HepG2 (cell line): ENCODE measurements around the gene UBE2L6. TPM values are rescaled to one million over a fixed set of nuclear protein-coding genes. Genes with fewer than 3 reads are reported as not detected.
A peak's percentile ranks its signal among the peaks of the same experiment; 100 is the strongest.

Experiments
- ATF4 ChIP-seq, 2 experiments: fragments of 450-650 bp in 1 of 2; sonication (generic) in 1 of 2; formaldehyde crosslinking; IDR thresholded peaks; 2 replicates each; pipeline versions ENCODE4 v1.5.0 to v1.8.0; 2020 to 2022; ENCODE audit warnings: mild to moderate bottlenecking in 1 of 2, missing genetic modification reagents in 1 of 2
- BRCA1 ChIP-seq: sonication (generic); formaldehyde crosslinking; IDR thresholded peaks from 2 replicates; pipeline ENCODE4 v1.4.0; 2020; ENCODE audit warnings: missing genetic modification reagents
- CCAR2 ChIP-seq: fragments of 200-400 bp; formaldehyde crosslinking; optimal IDR thresholded peaks from 2 replicates; pipeline ENCODE3; 2018; ENCODE audit warnings: low read depth, mild to moderate bottlenecking, low read length, moderate library complexity
- GATA4 ChIP-seq: sonication (generic); IDR thresholded peaks from 2 replicates; pipeline ENCODE4 v1.6.1; 2016; ENCODE audit warnings: antibody characterized with exemption, low read depth, borderline replicate concordance
- GTF3A ChIP-seq: sonication (generic); formaldehyde crosslinking; conservative IDR thresholded peaks from 2 replicates; pipeline ENCODE4 v1.4.0; 2020; ENCODE audit warnings: mild to moderate bottlenecking, missing genetic modification reagents
- KDM3A ChIP-seq: IDR thresholded peaks from 2 replicates; pipeline ENCODE4 v1.6.1; 2018; ENCODE audit warnings: low read depth, missing compliant biosample characterization
- MTA1 ChIP-seq: sonication (generic); formaldehyde crosslinking; IDR thresholded peaks from 2 replicates; pipeline ENCODE4 v1.4.0; 2020; ENCODE audit warnings: missing genetic modification reagents, mild to moderate bottlenecking, borderline replicate concordance
- NFE2L2 ChIP-seq: fragments of 150-350 bp; IDR thresholded peaks from 2 replicates; pipeline ENCODE4 v1.6.1; 2014; ENCODE audit warnings: low read length
- SRSF4 ChIP-seq: fragments of 200-400 bp; formaldehyde crosslinking; IDR thresholded peaks from one replicate; pipeline ENCODE4 v1.6.1; 2018; ENCODE audit warnings: mild to moderate bottlenecking, low read depth, low read length, moderate library complexity; ENCODE audit not compliant: poor library complexity, severe bottlenecking
- ZC3H13 ChIP-seq: sonication (generic); formaldehyde crosslinking; IDR thresholded peaks from 2 replicates; pipeline ENCODE4 v1.8.1; 2023; ENCODE audit warnings: mild to moderate bottlenecking, missing genetic modification reagents, moderate library complexity
- ZNF367 ChIP-seq: sonication (generic); formaldehyde crosslinking; IDR thresholded peaks from 2 replicates; pipeline ENCODE4 v1.4.0; 2020; ENCODE audit warnings: missing genetic modification reagents, borderline replicate concordance
- ZNF432 ChIP-seq: sonication (generic); formaldehyde crosslinking; IDR thresholded peaks from 2 replicates; pipeline ENCODE4 v1.5.0; 2020; ENCODE audit warnings: missing genetic modification reagents, mild to moderate bottlenecking, borderline replicate concordance
- polyA plus RNA-seq, 8 experiments: library from polyadenylated mRNA; depleted of rRNA in 3 of 8; stranded (reverse) in 7 of 8; unstranded in 1 of 8; fragments of >200 nt; fragmentation: Illumina TruSeq in 4 of 8; extraction: Trizol in 4 of 8; gene quantifications; 2 replicates each; pipeline versions ENCODE4 v1.2.1 to v1.2.3, GENCODE V29; 2011 to 2016; ENCODE audit warnings: low read depth in 4 of 8, missing spikeins in 1 of 8, mixed read lengths in 1 of 8; ENCODE audit not compliant: insufficient read depth in 1 of 8
- total RNA-seq, 5 experiments: library from RNA; depleted of rRNA; stranded (reverse); fragments of >200 nt; fragmentation: Illumina TruSeq; extraction: Trizol; gene quantifications; 2 replicates each; pipeline ENCODE4 v1.2.3, GENCODE V29; 2016; ENCODE audit warnings: low read depth in 1 of 5
- TF ChIP-seq, protein P1 (sequence below): sonication (generic); formaldehyde crosslinking; IDR thresholded peaks from 2 replicates; pipeline ENCODE4 v1.4.0; 2020; ENCODE audit warnings: missing genetic modification reagents, borderline replicate concordance
- TF ChIP-seq, protein P2 (sequence below): sonication (generic); formaldehyde crosslinking; IDR thresholded peaks from 2 replicates; pipeline ENCODE4 v1.4.0; 2020; ENCODE audit warnings: mild to moderate bottlenecking, missing genetic modification reagents
- TF ChIP-seq, protein P3 (sequence below): sonication (generic); formaldehyde crosslinking; IDR thresholded peaks from 2 replicates; pipeline ENCODE4 v1.5.0; 2020; ENCODE audit warnings: mild to moderate bottlenecking, missing genetic modification reagents, moderate library complexity
- TF ChIP-seq, protein P4 (sequence below): sonication (generic); formaldehyde crosslinking; IDR thresholded peaks from 2 replicates; pipeline ENCODE4 v1.4.0; 2020; ENCODE audit warnings: mild to moderate bottlenecking, missing genetic modification reagents
- TF ChIP-seq, protein P5 (sequence below): sonication (generic); formaldehyde crosslinking; IDR thresholded peaks from 2 replicates; pipeline ENCODE4 v1.4.0; 2020; ENCODE audit warnings: mild to moderate bottlenecking, low read depth, missing genetic modification reagents
- TF ChIP-seq, protein P6 (sequence below): sonication (generic); formaldehyde crosslinking; IDR thresholded peaks from 2 replicates; pipeline ENCODE4 v1.8.0; 2022; ENCODE audit warnings: low read depth, missing genetic modification reagents
- TF ChIP-seq, protein P7 (sequence below): sonication (generic); formaldehyde crosslinking; IDR thresholded peaks from 2 replicates; pipeline ENCODE4 v1.4.0; 2020; ENCODE audit warnings: mild to moderate bottlenecking, missing genetic modification reagents

Gene UBE2L6
- total and polyA plus RNA-seq, 2 of the 13 experiments (the other 11 are each of a cell fraction or from before 2014, with no cell fraction given), result 30.3 to 30.4 TPM

DNA sequence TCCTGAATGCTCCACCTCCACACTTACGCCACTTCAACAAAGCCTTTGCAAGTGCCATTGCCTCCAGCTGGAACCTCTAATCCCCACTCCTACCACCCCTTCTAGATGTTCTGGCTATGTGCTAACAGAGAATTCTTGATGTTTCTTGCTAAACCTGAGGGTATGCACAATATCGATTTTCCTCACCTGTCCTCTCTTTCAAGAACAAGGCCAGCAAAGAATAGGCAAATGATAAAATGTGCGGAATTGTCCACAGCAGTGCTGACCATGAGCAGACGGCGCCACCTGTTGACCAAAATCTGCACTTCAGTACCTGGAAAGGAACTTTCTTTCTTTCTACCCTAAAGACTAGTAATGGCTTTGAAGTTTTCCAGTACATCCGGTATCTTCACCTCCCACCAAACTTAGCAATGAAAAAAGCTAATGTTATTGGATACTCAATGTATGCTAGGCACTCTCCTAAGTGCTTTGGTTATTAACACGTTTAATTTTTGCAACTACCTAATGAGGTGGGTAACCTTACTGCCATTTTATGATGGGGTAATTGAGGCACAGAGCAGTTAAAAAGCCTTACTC lies 40.3 kb downstream of the UBE2L6 start (continued):
- TF ChIP-seq, protein P1, sequence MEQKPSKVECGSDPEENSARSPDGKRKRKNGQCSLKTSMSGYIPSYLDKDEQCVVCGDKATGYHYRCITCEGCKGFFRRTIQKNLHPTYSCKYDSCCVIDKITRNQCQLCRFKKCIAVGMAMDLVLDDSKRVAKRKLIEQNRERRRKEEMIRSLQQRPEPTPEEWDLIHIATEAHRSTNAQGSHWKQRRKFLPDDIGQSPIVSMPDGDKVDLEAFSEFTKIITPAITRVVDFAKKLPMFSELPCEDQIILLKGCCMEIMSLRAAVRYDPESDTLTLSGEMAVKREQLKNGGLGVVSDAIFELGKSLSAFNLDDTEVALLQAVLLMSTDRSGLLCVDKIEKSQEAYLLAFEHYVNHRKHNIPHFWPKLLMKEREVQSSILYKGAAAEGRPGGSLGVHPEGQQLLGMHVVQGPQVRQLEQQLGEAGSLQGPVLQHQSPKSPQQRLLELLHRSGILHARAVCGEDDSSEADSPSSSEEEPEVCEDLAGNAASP (CRISPR knock-in tag), result 0 out of 2 replicates have a peak, but pooled peaks have one; percentile 17
- no peak for TF ChIP-seq ZNF367 (CRISPR knock-in tag)
- TF ChIP-seq, protein P2, sequence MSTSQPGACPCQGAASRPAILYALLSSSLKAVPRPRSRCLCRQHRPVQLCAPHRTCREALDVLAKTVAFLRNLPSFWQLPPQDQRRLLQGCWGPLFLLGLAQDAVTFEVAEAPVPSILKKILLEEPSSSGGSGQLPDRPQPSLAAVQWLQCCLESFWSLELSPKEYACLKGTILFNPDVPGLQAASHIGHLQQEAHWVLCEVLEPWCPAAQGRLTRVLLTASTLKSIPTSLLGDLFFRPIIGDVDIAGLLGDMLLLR (CRISPR knock-in tag), result no peak
- no peak for TF ChIP-seq ZC3H13 (CRISPR knock-in tag)
- peak in 1 of 2 experiments; percentile 95; a peak in 2 of 4 replicates for TF ChIP-seq ATF4 (CRISPR knock-in tag; IDR thresholded peaks at IDR 0.05)
- TF ChIP-seq, protein P3, sequence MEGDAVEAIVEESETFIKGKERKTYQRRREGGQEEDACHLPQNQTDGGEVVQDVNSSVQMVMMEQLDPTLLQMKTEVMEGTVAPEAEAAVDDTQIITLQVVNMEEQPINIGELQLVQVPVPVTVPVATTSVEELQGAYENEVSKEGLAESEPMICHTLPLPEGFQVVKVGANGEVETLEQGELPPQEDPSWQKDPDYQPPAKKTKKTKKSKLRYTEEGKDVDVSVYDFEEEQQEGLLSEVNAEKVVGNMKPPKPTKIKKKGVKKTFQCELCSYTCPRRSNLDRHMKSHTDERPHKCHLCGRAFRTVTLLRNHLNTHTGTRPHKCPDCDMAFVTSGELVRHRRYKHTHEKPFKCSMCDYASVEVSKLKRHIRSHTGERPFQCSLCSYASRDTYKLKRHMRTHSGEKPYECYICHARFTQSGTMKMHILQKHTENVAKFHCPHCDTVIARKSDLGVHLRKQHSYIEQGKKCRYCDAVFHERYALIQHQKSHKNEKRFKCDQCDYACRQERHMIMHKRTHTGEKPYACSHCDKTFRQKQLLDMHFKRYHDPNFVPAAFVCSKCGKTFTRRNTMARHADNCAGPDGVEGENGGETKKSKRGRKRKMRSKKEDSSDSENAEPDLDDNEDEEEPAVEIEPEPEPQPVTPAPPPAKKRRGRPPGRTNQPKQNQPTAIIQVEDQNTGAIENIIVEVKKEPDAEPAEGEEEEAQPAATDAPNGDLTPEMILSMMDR (CRISPR knock-in tag), result peak; percentile 97
- TF ChIP-seq, protein P4, sequence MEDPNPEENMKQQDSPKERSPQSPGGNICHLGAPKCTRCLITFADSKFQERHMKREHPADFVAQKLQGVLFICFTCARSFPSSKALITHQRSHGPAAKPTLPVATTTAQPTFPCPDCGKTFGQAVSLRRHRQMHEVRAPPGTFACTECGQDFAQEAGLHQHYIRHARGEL, result no peak
- no peak for TF ChIP-seq CCAR2
- TF ChIP-seq, protein P5, sequence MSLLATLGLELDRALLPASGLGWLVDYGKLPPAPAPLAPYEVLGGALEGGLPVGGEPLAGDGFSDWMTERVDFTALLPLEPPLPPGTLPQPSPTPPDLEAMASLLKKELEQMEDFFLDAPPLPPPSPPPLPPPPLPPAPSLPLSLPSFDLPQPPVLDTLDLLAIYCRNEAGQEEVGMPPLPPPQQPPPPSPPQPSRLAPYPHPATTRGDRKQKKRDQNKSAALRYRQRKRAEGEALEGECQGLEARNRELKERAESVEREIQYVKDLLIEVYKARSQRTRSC (CRISPR knock-in tag), result no peak
- TF ChIP-seq KDM3A (CRISPR knock-in tag), result 0 out of 2 replicates have a peak, but pooled peaks have one; percentile 66
- no peak for TF ChIP-seq GTF3A (CRISPR knock-in tag)
- TF ChIP-seq, protein P6, sequence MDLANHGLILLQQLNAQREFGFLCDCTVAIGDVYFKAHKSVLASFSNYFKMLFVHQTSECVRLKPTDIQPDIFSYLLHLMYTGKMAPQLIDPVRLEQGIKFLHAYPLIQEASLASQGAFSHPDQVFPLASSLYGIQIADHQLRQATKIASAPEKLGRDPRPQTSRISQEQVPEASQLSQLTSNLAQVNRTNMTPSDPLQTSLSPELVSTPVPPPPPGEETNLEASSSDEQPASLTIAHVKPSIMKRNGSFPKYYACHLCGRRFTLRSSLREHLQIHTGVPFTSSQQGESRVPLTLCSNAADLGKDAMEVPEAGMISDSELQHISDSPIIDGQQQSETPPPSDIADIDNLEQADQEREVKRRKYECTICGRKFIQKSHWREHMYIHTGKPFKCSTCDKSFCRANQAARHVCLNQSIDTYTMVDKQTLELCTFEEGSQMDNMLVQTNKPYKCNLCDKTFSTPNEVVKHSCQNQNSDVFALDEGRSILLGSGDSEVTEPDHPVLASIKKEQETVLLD (CRISPR knock-in tag), result no peak
- no peak for TF ChIP-seq MTA1
- TF ChIP-seq BRCA1 (CRISPR knock-in tag), result no peak
- TF ChIP-seq ZNF432 (CRISPR knock-in tag), result no peak
- TF ChIP-seq NFE2L2, result no peak
- TF ChIP-seq, protein P7, sequence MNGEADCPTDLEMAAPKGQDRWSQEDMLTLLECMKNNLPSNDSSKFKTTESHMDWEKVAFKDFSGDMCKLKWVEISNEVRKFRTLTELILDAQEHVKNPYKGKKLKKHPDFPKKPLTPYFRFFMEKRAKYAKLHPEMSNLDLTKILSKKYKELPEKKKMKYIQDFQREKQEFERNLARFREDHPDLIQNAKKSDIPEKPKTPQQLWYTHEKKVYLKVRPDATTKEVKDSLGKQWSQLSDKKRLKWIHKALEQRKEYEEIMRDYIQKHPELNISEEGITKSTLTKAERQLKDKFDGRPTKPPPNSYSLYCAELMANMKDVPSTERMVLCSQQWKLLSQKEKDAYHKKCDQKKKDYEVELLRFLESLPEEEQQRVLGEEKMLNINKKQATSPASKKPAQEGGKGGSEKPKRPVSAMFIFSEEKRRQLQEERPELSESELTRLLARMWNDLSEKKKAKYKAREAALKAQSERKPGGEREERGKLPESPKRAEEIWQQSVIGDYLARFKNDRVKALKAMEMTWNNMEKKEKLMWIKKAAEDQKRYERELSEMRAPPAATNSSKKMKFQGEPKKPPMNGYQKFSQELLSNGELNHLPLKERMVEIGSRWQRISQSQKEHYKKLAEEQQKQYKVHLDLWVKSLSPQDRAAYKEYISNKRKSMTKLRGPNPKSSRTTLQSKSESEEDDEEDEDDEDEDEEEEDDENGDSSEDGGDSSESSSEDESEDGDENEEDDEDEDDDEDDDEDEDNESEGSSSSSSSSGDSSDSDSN, result no peak
- no peak for TF ChIP-seq SRSF4
- TF ChIP-seq GATA4, result no peak
